GM21825 (cell line): ENCODE results near the gene NRDE2.

Experiments used
- ATAC-seq: cut with Tn5 transposase; IDR thresholded peaks from one replicate; pipeline ENCODE4 v1.9.1; 2021; ENCODE audit warnings: mild to moderate bottlenecking, moderate library complexity; ENCODE audit not compliant: unreplicated experiment

The NRDE2 gene

GRCh38 chr14:90300611-90301047 is 31.1 kb downstream of the NRDE2 start:
- no peak for ATAC-seq

GRCh38 chr14:90299408-90299807 is 32.3 kb downstream of the NRDE2 start:
- no peak for ATAC-seq

DNA sequence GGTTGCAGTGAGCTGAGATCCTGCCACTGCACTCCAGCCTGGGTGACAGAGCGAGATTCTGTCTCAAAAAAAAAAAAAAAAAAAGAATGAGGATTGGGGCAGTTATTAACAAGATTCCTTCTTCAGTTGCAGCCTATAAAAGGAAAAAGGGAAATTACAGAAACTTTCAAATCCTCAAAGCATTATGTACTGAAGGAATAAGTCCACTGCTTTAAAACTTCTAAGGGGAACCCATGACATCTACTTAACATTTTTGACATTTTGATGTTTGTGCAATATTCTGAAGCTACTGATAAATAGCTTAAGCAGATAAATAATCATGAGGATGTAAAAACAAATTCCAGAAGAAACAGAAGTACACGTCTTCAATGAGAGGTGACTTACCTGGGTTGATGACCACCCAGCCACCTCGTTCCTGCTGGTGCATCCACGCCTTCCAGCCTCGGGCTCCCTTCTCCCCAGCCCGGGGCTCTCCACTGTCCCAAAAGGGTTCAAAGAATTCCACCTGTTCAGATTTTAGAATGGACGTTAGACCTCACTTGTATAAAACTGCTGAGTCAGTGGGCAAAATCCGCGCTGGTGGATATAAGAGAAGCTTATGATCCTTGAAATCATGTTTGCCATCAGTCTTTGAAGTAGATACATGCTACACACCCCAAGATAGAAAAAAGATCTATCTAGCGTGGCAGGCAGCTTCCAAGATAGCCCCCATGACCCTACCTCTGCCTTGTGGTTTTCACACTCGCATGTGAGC is 33.7 kb downstream of the NRDE2 start:
- no peak for ATAC-seq

- no peak for ATAC-seq
Observed at GRCh38 chr14:90296641-90297040, 35.1 kb downstream of the NRDE2 start.

- ATAC-seq, result no peak
Observed at GRCh38 chr14:90295870-90296516, 35.7 kb downstream of the NRDE2 start.

DNA sequence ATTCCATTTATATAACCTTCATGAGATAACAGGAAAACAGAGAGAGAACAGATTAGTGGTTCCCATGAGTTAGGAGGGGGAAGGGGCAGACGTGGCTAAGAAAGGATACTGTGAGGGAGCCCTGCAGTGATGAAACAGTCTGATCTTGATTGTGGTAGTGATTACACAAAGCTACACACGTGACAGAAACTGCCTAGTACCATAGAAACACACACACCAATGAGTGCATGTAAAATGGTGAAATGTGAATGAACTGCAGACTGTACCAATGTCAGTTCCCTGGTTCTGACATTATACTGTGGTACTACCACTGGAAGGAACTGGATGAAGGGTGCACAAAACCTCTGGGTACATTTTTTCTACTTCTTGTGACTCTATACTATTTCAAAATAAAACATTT is 36.9 kb downstream of the NRDE2 start:
- ATAC-seq, result no peak

DNA sequence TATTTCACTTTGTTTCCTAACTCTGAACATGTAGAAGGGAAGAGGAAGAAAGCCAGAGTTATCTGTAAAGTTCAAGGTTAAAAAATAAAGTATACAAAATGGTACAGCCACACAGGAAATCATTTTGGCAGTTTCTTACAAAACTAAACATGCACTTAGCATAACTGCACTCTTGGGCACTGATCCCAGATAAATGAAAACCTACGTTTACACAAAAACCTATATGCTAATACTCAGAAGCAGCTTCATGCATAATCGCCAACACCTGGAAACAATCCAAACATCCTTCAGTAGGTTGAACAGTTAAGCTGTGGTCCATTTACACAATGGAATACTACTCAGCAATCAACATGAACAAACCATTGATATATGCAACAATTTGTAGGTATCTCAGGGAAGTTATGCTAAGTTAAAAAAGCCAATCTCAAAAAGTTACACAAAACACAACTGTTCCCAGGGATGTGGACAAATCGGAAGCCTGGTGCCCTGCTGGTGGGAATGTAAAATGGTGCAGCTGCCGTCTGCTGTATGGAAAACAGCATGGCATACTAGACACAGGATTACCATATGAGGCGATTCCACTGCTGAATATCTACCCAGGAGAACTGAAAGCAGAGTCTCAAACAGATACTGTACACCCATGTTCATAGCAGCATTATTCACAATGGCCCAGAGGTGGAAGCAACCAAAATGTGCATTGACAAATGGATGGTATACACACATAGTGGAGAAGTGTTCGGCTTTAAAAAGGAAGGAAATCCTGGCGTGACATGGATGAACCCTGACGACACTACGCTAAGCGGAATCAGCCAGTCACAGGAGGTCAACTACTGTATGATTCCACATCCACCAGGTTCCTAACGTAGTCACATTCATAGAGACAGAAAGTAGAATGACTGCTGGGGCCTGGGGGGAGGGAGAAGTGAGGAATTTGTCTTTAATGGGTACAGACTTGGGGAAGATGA is 37.7 kb downstream of the NRDE2 start:
- no peak for ATAC-seq

- no peak for ATAC-seq
Observed at GRCh38 chr14:90291699-90292098, 40.0 kb downstream of the NRDE2 start.

- no peak for ATAC-seq
Observed at GRCh38 chr14:90290337-90291011, 41.3 kb downstream of the NRDE2 start.

GRCh38 chr14:90288651-90289355 is 42.9 kb downstream of the NRDE2 start:
- ATAC-seq, result peak; percentile 97

DNA sequence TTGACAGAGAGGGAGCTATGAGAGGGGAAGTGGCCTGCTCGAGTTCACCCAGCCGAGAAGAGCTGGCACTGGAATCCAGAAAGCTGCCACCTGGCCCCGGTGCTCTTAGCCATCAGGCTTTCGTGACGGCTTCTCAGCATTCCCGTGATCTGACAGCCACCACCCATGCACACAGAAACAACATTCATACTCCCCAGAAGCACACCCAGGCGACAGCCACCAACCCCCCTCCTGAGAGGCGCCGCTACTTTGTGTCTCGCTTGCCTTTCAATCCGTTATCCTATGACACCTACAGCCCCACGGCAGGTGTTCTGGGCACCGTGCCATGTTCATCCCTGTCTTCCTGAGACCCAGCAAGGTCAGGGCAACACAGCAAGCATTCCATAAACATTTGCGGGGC is 44.0 kb downstream of the NRDE2 start:
- no peak for ATAC-seq

DNA sequence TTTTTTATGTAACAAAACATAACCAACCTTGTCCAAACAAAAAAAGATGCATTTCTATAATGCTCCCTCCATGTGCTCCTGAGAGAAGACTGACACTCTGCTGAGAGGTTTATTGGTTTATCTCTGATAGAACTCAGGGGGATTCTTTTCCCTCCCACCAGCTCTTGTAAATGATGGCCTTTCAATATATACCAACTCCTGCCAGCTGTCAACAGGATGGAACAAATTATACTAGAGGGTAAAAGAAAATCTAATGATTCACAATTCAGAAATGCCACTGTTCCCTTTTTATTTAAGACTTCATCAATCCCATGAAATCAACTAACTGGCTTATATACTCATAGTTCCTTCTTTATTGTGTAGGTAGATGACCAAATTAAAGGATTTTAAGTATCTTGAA is 50.0 kb downstream of the NRDE2 start:
- ATAC-seq, result no peak

DNA sequence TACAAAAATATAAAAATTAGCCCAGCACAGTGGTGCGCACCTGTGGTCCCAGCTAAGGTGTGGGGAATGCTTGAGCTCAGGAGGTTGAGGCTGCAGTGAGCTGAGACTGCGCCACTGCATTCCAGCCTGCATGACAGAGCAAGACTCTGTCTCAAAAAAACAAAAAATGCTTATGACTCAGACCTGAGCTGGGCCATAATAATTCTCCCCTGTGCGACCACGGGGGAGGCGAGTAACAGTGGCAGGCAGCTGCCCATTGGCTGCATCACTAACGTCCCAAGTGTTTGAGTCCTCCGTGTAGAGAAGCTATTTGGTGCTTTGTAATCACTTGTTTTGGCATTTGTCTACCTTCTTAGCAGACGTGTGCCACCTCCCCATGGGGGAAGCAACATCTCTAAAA is 50.5 kb downstream of the NRDE2 start:
- no peak for ATAC-seq

DNA sequence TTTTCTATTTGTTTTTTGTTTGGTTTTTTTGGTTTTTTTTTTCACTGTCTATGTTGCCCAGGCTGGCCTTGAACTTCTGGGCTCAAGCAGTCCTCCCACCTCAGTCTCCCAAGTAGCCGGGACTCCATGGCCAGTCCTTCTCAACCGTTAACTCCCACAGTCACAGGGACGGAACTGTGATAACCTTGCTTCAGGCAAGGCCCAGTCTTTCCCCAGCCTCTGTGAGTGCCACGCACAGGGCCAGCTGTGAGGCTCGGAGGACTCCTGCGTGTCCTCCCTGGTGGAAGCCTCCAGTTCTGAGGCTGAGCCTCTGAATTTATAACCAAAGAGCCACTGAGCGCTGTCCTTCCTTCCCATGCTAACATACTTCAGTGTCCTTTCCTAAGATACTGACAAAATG is 51.6 kb downstream of the NRDE2 start:
- no peak for ATAC-seq

DNA sequence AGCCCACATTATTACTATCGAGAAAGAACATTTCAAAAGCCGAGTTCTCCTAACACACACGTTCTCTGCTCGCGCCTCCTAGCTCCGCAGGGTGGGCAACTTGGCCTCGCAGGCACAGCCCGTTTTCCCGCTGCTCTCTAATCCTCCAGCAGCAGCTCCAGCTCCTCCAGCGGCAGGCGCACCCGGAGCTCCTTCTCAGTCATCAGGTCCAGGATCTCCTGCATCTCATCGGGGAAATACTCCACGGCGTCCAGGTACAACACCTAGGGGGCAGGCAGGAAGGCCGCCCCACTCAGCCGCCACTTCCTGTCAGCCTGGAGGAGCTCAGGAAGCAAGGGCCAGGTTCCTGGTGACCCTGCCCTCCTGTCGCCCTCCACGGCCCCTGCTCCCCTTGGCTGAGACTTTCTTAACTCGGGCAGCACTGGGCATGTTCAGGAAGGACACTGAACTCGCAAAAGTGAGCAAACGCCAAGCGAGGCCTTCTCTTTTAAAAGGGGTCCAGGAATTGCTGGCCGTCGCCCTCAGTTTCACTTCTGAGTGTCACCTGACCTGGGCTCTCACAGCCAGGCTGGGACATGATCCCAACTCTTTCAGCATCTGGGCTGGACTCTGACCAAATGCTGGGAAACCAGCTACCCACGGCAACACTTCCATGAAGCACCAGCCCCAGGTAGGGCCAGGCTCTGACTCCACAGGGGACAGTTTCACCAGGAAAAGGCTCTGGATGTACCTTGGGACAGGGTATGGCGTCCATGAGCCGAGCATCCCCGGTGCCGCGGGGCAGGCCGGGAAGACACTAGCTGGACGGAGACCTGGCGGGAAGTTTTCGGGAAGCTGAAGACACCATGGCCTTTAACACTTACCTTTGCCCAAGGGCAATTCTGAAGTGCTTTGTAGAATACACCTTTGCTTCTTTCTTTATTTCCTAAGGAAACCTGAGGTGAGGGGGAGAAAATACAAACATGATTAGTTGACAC is 53.3 kb downstream of the NRDE2 start:
- ATAC-seq, result no peak

- no peak for ATAC-seq
Observed at GRCh38 chr14:90277581-90278198, 54.1 kb downstream of the NRDE2 start.

- ATAC-seq, result no peak
Observed at GRCh38 chr14:90276646-90277367, 54.9 kb downstream of the NRDE2 start.

- ATAC-seq, result no peak
Observed at GRCh38 chr14:90275820-90276219, 55.9 kb downstream of the NRDE2 start.
